GM18870 (cell line): ENCODE results near the gene TMEM150B.

Source experiments
- ATAC-seq: cut with Tn5 transposase; IDR thresholded peaks from one replicate; pipeline ENCODE4 v1.9.1; 2021; ENCODE audit warnings: moderate library complexity; ENCODE audit not compliant: unreplicated experiment

Gene TMEM150B

GRCh38 chr19:55355213-55355821, 30.2 kb upstream of the TMEM150B start:
- ATAC-seq: no peak

GRCh38 chr19:55354698-55355212, 29.6 kb upstream of the TMEM150B start, which contains the start of gene COX6B2:
COX6B2 (minus strand) TSS chr19:55354719; CDS start chr19:55354521, 198 bp downstream.
- ATAC-seq: no peak

GRCh38 chr19:55353803-55354697, 28.9 kb upstream of the TMEM150B start:
- ATAC-seq: no peak

GRCh38 chr19:55353356-55353802, 28.2 kb upstream of the TMEM150B start:
- ATAC-seq: no peak

- ATAC-seq: no peak
Observed at GRCh38 chr19:55352549-55353145, 27.5 kb upstream of the TMEM150B start.

- no peak for ATAC-seq
Observed at GRCh38 chr19:55352040-55352439, 26.9 kb upstream of the TMEM150B start.

- ATAC-seq: no peak
Observed at GRCh38 chr19:55350620-55351315, 25.6 kb upstream of the TMEM150B start.

GRCh38 chr19:55348317-55349034, 23.3 kb upstream of the TMEM150B start:
- no peak for ATAC-seq

GRCh38 chr19:55347442-55348009, 22.4 kb upstream of the TMEM150B start:
- ATAC-seq: no peak

- no peak for ATAC-seq
Observed at GRCh38 chr19:55346725-55347441, 21.7 kb upstream of the TMEM150B start.

GRCh38 chr19:55345818-55346724, 20.9 kb upstream of the TMEM150B start:
- no peak for ATAC-seq

GRCh38 chr19:55345101-55345817, 20.1 kb upstream of the TMEM150B start:
- no peak for ATAC-seq

- no peak for ATAC-seq
Observed at GRCh38 chr19:55344444-55344843, 19.3 kb upstream of the TMEM150B start.

GRCh38 chr19:55341595-55342531, 16.7 kb upstream of the TMEM150B start:
- ATAC-seq: no peak

GRCh38 chr19:55341171-55341588, 16.0 kb upstream of the TMEM150B start:
- ATAC-seq: no peak

GRCh38 chr19:55340784-55341147, 15.6 kb upstream of the TMEM150B start:
- ATAC-seq: no peak
